NCI-H2171 treated with DMSO at 0.1 percent for 48 hours (cell line): ENCODE results near the gene SPEM2.
"Not testable (repeated sequence)": the region's sequence is repeated elsewhere in the genome, so short reads cannot be mapped to it uniquely, and the experiment has no call there.

Experiments
- DNase-seq: peaks from one replicate; lab custom pipeline; 2025; lab: John Stamatoyannopoulos, UW

The SPEM2 gene

GRCh38 chr17:7442142-7442541 lies 16.7 kb downstream of the SPEM2 start:
- no peak for DNase-seq

DNA sequence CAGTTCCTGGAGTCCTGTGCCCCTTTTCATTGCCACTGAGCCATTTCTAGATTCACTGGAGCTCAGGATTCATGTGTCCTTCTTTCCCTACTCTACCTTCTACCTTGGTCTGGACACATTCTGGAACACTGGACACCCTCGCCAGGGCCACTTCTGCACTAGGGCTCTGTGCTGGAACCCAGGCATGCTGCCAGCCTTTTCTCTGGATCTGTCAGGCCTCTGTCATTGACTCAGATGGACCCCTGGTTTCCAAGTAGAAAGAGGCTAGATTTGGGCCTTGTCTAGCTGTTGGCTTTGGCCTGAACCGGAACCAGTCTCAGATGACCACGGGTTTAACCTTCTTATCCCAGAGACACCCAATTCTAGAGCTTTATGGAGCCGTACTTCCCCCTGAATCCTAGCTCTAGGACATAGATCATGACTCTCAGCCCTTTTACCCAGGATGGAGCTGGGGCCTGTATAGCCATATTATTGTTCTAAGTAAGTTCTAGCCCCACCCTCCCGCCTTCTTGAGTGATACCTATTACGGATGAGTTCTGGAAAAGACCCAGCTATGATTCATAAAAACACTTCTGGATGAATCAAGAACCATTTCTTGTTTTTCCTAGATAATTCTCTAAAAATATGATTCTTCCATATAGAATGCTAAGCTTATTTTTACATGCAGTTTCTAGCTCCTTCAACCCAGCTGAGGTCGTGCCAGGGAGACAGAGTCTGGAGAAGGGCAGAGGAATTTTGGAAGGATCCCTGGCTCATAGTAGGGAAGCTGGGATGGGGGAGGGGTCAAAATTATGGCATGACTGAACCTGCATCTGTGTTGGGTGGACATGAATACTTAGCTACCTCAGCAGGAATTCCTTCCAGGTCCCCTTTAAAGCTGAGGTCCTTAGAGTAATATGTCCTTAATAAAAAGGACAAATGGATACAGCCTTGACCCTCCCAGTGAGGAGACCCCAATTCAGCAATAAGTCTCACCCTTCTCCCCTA lies 18.4 kb downstream of the SPEM2 start:
- DNase-seq = no peak

- peak; percentile 78 for DNase-seq
Measured at GRCh38 chr17:7444682-7445618, 19.5 kb downstream of the SPEM2 start, which contains the start of gene CHRNB1. Gene CHRNB1, plus strand, starts transcription at chr17:7445061. Its CDS starts 67 bp downstream, at chr17:7445128.

GRCh38 chr17:7445619-7445968 lies 20.2 kb downstream of the SPEM2 start:
- DNase-seq = no peak

DNA sequence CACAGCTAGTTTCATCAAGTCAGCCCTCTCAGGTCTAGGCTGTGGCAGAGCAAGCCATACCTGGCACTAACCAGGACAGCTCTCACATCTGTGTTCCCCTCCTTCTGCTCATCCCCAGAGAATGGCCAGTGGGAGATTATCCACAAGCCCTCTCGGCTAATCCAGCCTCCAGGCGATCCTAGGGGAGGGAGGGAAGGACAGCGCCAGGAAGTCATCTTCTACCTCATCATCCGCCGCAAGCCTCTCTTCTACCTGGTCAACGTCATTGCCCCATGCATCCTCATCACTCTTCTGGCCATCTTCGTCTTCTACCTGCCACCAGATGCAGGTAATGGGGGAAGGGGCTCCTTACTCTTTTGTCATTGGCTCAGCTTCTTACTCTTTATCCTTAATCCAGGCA lies 23.0 kb downstream of the SPEM2 start:
- no peak for DNase-seq

GRCh38 chr17:7459961-7460545 lies 34.6 kb downstream of the SPEM2 start:
- DNase-seq = no peak

DNA sequence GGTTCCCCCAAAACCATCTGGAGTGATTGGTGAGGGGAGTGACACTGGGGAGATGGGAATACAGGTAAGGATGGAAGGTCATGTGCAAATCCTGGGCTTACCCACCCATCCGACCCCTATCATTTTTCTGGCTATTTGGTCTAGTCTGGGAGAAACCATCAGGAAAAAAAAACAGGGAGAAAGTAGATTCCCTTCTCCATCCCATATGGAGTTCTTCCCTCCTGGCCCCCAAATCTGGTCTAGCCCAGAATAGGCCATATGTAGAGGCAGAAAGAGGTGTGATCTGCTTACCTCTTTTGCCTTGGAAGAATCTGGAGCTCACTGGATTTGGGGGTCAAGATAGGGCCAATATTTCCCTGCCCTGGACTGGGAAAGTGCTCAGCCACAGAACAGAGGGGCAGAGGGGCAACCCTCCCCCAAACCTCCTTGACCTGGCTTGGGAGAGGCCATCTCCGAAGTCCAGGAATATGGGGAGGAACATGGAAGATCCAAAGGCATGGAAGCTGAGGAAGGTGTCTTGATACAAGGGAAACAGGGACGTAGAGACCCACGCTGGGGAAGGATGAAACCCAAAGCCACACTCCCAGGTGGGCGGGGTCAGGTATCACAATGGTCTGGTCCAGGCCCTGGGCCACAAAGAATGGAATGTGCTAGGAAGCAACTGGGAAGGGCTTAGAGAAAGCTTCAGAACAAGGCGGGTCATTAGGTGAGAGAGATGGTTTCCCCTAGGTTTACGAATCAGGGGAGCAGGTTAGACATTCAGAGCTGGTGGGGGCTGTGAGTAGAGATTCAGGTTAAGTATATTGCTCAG lies 35.6 kb downstream of the SPEM2 start:
- no peak for DNase-seq

DNA sequence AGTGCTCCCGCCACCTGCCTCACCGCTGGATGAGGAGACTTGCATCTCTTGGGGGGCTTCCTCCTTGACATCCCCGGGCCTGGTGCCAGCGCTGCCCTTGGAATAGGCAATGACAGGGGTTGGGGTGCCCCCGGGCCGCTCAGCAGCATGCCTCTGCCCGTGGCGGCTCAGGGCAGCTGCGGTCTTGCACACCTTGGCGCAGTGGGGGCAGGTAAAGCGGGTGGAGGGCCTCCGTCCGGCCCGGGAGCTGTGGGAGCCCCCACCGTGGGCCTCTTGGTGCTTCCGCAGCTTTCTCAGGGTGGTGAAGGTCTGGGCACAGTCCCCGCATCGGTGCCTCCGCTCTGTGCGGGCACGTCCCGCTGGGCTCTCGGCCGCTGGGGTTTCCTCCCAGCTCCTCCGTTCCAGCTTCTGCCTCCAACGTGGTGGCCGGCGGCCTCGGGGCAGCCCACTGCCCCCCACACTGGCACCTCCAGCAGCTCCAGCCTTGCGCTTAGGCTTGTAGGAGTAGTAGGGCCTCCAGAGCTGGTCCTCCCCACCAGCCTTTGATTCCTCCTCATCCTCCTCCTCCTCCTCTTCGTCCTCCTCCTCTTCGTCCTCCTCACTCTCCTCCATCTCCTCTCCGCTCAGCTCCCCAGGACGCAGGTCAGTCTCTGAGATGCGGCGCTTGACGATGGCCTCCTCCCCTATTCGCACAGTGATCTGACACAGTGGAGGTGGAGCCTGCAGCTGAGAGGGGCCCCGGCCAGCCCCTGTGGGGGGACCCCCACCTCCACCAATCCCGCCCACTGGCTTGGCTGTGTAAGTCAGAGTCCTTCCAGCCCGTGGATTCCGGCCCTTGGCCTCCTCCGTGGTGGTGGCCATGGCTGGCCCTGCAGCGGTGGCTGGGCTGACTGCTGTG lies 37.3 kb downstream of the SPEM2 start:
- DNase-seq = no peak

DNA sequence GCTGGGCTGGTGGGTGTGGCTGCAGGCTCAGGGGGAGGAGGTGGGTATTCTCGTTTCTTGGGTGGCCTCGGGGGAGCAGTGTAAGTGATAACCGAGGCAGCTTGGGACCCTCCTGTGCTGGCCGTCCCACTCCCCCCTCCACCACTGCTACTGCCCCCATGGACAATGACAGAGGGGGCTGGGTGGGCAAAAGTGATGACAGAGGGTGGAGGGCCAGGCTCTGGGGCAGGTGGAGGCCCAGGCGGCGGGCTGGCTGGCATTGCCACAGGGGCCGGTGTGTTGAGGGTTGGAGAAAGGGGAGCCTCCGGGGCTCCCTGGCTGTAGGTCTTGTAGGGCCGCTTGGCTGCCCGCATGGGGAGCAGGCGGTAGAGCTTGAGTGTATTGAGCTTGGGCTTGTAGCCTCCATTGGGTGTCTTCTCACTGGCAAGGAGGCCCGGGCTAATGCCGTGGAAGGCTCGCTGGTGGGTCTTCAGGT lies 38.0 kb downstream of the SPEM2 start:
- DNase-seq = no peak

- no peak for DNase-seq
Measured at GRCh38 chr17:7464081-7464480, 38.7 kb downstream of the SPEM2 start.

DNA sequence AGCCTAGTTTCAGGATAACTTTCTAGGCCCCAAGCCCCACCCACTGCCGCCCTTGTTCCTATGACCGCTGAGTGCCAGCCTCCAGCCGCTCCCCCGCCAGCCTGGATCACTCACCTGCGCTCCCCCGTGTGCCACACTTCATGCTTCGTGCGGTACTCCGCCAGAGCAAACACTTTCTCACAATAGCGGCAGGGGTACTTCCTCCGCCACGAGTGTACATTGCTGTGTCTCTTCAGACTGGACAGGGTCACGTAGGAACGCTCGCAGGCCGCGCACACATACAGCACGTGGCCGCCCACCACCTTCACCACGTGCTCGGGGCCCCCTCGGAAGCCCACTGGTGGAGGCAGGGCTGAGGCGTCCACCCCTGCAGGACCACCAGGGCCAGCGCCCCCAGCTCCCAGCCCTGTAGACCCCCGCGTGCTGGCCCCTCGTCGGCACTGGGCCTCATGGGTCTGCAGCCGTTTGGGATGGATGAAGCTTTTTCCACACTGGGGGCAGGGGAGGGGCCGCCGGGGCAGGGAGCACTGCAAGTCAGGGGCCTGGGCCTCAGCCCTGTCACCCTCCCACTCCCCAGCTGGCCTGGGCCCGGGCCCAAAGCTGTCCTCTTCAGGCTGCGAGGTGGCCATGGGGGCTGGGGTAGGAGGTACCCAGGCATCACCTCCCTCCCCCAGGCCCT lies 40.3 kb downstream of the SPEM2 start:
- no peak for DNase-seq

GRCh38 chr17:7466318-7466638 lies 40.9 kb downstream of the SPEM2 start:
- no peak for DNase-seq

DNA sequence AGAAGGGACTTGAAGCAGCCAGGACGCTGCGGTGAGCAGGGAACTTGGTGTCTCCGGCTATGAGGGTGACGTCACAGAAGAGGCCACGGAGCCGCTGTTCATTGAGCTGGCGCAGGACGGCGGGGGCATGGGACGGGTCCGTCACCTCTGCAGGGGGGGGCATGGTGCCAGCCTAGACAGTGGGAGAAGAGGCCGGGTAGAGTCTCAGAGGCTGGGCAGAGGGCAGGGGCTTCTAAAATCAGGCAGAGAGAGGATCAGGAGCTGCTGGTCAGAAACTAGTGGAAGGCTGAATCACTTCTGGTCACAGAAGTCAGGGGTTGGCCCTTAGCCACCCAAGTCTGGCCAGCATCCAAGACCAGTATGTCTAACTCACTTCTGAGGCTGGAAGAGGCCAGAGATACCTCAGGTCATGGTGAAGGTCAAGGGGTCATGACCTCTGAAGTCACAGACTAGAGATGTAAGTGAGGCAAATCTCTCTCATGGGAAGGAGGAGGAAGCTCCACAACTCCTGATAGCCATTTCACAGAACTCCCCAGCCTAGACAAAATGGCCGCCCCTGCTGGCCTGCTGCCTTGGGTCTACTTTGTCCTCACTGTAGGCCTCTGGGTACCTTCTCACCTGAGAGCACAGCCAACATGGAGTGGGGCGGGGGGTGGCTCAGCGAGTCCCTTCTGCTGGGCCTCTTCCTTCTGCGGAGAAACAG lies 41.4 kb downstream of the SPEM2 start:
- DNase-seq = no peak

GRCh38 chr17:7467498-7467897 lies 42.1 kb downstream of the SPEM2 start:
- no peak for DNase-seq

DNA sequence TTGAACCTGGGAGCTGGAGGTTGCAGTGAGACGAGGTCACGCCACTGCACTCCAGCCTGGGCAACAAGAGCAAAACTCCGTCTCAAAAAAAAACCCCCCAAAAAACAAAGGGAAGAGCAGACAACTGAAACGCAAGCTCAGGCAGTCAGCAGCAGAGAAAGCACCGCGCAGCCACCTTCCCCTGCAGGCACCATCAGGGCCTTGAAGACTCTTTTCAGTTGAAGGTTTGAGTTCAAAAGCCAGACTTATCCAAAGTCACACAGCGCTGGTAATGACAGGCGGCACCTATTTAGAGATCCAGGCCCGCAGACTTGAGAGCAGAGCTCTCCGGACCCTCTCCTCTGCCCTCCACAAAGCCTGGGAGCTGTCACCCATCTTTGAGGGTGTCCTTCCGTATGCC lies 42.9 kb downstream of the SPEM2 start:
- no peak for DNase-seq

GRCh38 chr17:7468804-7469389 lies 43.5 kb downstream of the SPEM2 start:
- DNase-seq = no peak

GRCh38 chr17:7469843-7470242 lies 44.4 kb downstream of the SPEM2 start:
- not testable (repeated sequence) for DNase-seq

GRCh38 chr17:7470457-7470973 lies 45.1 kb downstream of the SPEM2 start:
- DNase-seq = not testable (repeated sequence)

DNA sequence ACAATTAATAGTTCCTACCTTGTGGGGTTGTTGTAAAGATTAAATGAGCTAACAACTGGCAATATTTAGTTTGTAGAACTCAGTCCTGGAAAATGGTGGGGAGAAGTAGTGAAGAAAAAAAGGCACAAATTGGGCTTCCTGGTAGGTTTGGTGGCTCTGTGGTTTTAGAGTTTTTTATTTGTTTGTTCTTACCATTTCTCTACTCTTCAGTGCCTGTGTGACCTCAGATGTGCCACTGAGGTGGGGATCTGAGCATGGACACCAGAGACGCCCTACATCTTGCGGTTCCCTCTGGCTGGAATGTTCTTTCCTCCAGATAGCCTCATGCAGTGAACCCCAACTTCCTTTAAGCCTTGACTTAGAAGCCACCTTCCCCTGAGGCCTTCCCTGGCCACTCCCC lies 46.3 kb downstream of the SPEM2 start:
- no peak for DNase-seq
